ENCODE results near the gene BCL11B.

DNA sequence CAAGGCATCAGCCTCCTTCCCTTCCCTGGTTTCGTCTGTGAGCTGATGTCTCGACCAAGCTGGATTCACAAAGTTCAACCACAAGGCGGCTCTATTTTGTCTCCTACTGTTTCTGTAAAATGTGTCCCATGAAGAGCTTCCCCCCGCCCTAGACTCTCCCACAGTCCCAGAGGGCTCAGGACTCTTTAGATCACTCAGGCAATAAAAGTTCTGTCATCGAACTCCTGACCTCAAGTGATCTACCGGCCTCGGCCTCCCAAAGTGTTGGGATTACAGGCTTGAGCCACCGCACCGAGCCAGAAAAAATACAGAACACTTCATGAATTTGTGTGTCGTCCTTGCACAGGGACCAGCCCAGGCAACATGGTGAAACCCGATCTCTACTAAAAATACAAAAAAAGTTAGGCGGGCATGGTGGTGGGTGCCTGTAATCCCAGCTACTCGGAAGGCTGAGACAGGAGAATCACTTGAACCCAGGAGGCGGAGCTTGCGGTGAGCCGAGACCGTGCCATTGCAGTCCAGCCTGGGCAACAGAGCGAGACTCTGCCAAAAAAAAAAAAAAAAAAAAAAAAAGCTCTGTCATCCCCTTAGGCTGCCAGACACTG is 149.4 kb downstream of the BCL11B start:
- TF ChIP-seq, protein P1, sequence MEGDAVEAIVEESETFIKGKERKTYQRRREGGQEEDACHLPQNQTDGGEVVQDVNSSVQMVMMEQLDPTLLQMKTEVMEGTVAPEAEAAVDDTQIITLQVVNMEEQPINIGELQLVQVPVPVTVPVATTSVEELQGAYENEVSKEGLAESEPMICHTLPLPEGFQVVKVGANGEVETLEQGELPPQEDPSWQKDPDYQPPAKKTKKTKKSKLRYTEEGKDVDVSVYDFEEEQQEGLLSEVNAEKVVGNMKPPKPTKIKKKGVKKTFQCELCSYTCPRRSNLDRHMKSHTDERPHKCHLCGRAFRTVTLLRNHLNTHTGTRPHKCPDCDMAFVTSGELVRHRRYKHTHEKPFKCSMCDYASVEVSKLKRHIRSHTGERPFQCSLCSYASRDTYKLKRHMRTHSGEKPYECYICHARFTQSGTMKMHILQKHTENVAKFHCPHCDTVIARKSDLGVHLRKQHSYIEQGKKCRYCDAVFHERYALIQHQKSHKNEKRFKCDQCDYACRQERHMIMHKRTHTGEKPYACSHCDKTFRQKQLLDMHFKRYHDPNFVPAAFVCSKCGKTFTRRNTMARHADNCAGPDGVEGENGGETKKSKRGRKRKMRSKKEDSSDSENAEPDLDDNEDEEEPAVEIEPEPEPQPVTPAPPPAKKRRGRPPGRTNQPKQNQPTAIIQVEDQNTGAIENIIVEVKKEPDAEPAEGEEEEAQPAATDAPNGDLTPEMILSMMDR (IDR thresholded peaks at IDR 0.05; ENCODE audit: insufficient read depth, low read length, poor library complexity, severe bottlenecking), result no peak
- no peak for TF ChIP-seq EZH2phosphoT487 (conservative IDR thresholded peaks at IDR 0.05; ENCODE audit: low read length)

All from SU-DHL-6 (cell line).